K562 (cell line): Measurements from ENCODE around the gene ARID3A. TPM values are rescaled to one million over a fixed set of nuclear protein-coding genes. Genes with fewer than 3 reads are reported as not detected.

ENCODE experiments used
- CHCHD3 ChIP-seq: fragments of 250-450 bp; sonication (Bioruptor Pico); IDR thresholded peaks from 2 replicates; pipeline ENCODE4 v2.1.2; 2022; ENCODE audit warnings: mild to moderate bottlenecking
- DLX4 ChIP-seq: fragments of 250-450 bp; sonication (Bioruptor Pico); IDR thresholded peaks from 2 replicates; pipeline ENCODE4 v1.6.1; 2021; ENCODE audit warnings: mild to moderate bottlenecking
- HES1 ChIP-seq: fragments of 450-650 bp; IDR thresholded peaks from 2 replicates; pipeline ENCODE4 v1.6.1; 2016; ENCODE audit warnings: low read depth, mild to moderate bottlenecking, moderate library complexity
- KAT2B ChIP-seq: IDR thresholded peaks from one replicate; pipeline ENCODE4 v1.6.1; 2012; ENCODE audit warnings: low read depth, mild to moderate bottlenecking, control low read depth, inconsistent platforms, low read length, moderate library complexity
- L3MBTL2 ChIP-seq: fragments of 450-650 bp; IDR thresholded peaks from 2 replicates; pipeline ENCODE4 v1.6.1; 2016; ENCODE audit warnings: mild to moderate bottlenecking, moderate library complexity
- NFE2 ChIP-seq: IDR thresholded peaks from 2 replicates; pipeline ENCODE4 v1.6.1; 2014; ENCODE audit warnings: antibody characterized with exemption, low read depth
- PHF8 ChIP-seq: fragments of 200-600 bp; sonication (generic); IDR thresholded peaks from 2 replicates; pipeline ENCODE4 v1.6.1; 2012; ENCODE audit warnings: mixed run types, mild to moderate bottlenecking, inconsistent platforms, low read length, moderate library complexity, borderline replicate concordance
- PYGO2 ChIP-seq: fragments of 450-650 bp; IDR thresholded peaks from 2 replicates; pipeline ENCODE4 v1.6.1; 2016; ENCODE audit warnings: mild to moderate bottlenecking, missing genetic modification characterization, moderate library complexity, missing compliant biosample characterization
- SREBF1 ChIP-seq: fragments of 150-350 bp; IDR thresholded peaks from 2 replicates; pipeline ENCODE4 v1.6.1; 2014; ENCODE audit warnings: antibody characterized with exemption, low read depth, low read length, borderline replicate concordance
- SRSF9 ChIP-seq: fragments of 200-400 bp; formaldehyde crosslinking; IDR thresholded peaks from 2 replicates; pipeline ENCODE4 v1.6.1; 2017; ENCODE audit warnings: low read depth, low read length, borderline replicate concordance
- UBTF ChIP-seq, 2 experiments: IDR thresholded peaks; 2 replicates each; pipeline ENCODE4 v1.6.1; 2012; ENCODE audit warnings: improper control_type of control experiment in 2 of 2, low read depth in 2 of 2, low read length in 2 of 2, borderline replicate concordance in 1 of 2
- ZBTB2 ChIP-seq: fragments of 450-650 bp; IDR thresholded peaks from 2 replicates; pipeline ENCODE4 v1.6.1; 2016; ENCODE audit warnings: antibody characterized with exemption
- ZBTB26 ChIP-seq: fragments of 450-650 bp; formaldehyde crosslinking; IDR thresholded peaks from 2 replicates; pipeline ENCODE4 v1.4.0; 2022; ENCODE audit warnings: missing genetic modification characterization
- ZNF395 ChIP-seq: fragments of 200-800 bp; sonication (Bioruptor generic); IDR thresholded peaks from 2 replicates; pipeline ENCODE4 v1.6.1; 2017; ENCODE audit warnings: missing genetic modification characterization, missing compliant biosample characterization
- ZNF518B ChIP-seq: fragments of 250-450 bp; sonication (Bioruptor Pico); IDR thresholded peaks from 2 replicates; pipeline ENCODE4 v1.5.0; 2021; ENCODE audit warnings: mild to moderate bottlenecking, moderate library complexity
- polyA plus RNA-seq, 8 experiments: library from polyadenylated mRNA; depleted of rRNA in 4 of 8; stranded (reverse) in 5 of 8; unstranded in 3 of 8; fragments of >200 nt; fragmentation: Nextera tagmentation in 2 of 8; fragmentation: Illumina TruSeq in 1 of 8; extraction: Ambion mirVana in 2 of 8; extraction: Trizol in 1 of 8; gene quantifications; 2 replicates each; pipeline versions ENCODE4 v1.2.1 to v1.2.3, GENCODE V29; 2011 to 2014; ENCODE audit warnings: inconsistent platforms in 1 of 8, missing spikeins in 1 of 8
- total RNA-seq, 7 experiments: library from RNA; depleted of rRNA in 6 of 7; stranded (reverse); fragments of >200 nt in 6 of 7; fragmentation: Illumina TruSeq in 2 of 7; extraction: Trizol in 2 of 7; gene quantifications; 2 replicates each; pipeline versions ENCODE4 v1.2.1 to v1.2.3, GENCODE V29; 2011 to 2021; ENCODE audit warnings: low replicate concordance in 1 of 7

ARID3A gene
- total and polyA plus RNA-seq, 9 of the 15 experiments (the other 6 are each of a cell fraction or from before 2014, with no cell fraction given), result 1.4 to 118 (median 31.2) TPM

- TF ChIP-seq DLX4 (CRISPR knock-in tag) (no peak), UBTF (IDR thresholded peaks at IDR 0.05; ENCODE audit: borderline replicate concordance in 1 of 2, low read depth in 2 of 2, low read length in 2 of 2) (peak in 1 of 2 experiments; percentile 71; a peak in 1 of 4 replicates), KAT2B (no peak), SREBF1 (no peak), CHCHD3 (CRISPR knock-in tag) (no peak), PYGO2 (tag) (no peak), SRSF9 (no peak), PHF8 (no peak; the same call in 1 of the 2 replicates), ZNF395 (CRISPR knock-in tag) (no peak), L3MBTL2 (no peak), ZNF518B (CRISPR knock-in tag) (no peak), HES1 (no peak), NFE2 (no peak), ZBTB2 (no peak), ZBTB26 (CRISPR knock-in tag) (no peak)
These were observed 14.4 kb upstream of the ARID3A start (continued) for GRCh38 chr19:911197-912033.
